ENCODE results near the gene TNRC6B. TPM values are rescaled to one million over a fixed set of nuclear protein-coding genes. Genes with fewer than 3 reads are reported as not detected.

Gene TNRC6B
- total and polyA plus RNA-seq, 4 donors: 2.0 to 85.0 (median 46.0) TPM

- Histone ChIP-seq H3K9me3 (ENCODE audit: control insufficient read depth, low read length) (no peaks in the 10 kb centered on the region), H3K4me1 (ENCODE audit: control insufficient read depth in 1 of 2, insufficient read depth in 2 of 2, low read length in 2 of 2) (peaks cover 0 to 2% of the 10 kb centered on the region in 2 donors), H3K27me3 (ENCODE audit: control insufficient read depth in 1 of 2, insufficient read depth in 2 of 2, low read length in 1 of 2) (no peaks in the 10 kb centered on the region), H3K27ac (ENCODE audit: low read depth in 1 of 2, low read length in 2 of 2) (no peak overlapping the region), H3K4me3 (ENCODE audit: low read length in 2 of 2) (no peak overlapping the region), H3K36me3 (ENCODE audit: control insufficient read depth in 1 of 2, insufficient read depth in 2 of 2, low read length in 1 of 2) (no peaks in the 10 kb centered on the region)
- intact Hi-C loops (cut with DNase I): no loop called here
- no peak for ATAC-seq (ENCODE audit: low FRiP score)
- DNase-seq: no peak
- 92 to 94% methylated on average over 4 of the region's 4 CpGs for WGBS, 2 donors
Measured at GRCh38 chr22:40237241-40237640, 59.5 kb downstream of the TNRC6B start.

- 80 to 84% methylated on average over 13 of the region's 13 CpGs for WGBS, 2 donors
- Histone ChIP-seq H3K4me3 (ENCODE audit: low read length in 2 of 2) (no peak overlapping the region), H3K36me3 (ENCODE audit: control insufficient read depth in 1 of 2, insufficient read depth in 2 of 2, low read length in 1 of 2) (no peaks in the 10 kb centered on the region), H3K27ac (ENCODE audit: low read depth in 1 of 2, low read length in 2 of 2) (no peak overlapping the region), H3K4me1 (ENCODE audit: control insufficient read depth in 1 of 2, insufficient read depth in 2 of 2, low read length in 2 of 2) (no peaks in the 10 kb centered on the region), H3K27me3 (ENCODE audit: control insufficient read depth in 1 of 2, insufficient read depth in 2 of 2, low read length in 1 of 2) (no peaks in the 10 kb centered on the region), H3K9me3 (ENCODE audit: control insufficient read depth, low read length) (no peaks in the 10 kb centered on the region)
- ATAC-seq (ENCODE audit: low FRiP score): no peak
- DNase-seq: no peak
- intact Hi-C loops (cut with DNase I): no loop called here
Measured at GRCh38 chr22:40237788-40238424, 60.2 kb downstream of the TNRC6B start.

- ATAC-seq (ENCODE audit: low FRiP score): peak; percentile 64
- WGBS, 2 donors: 40 to 41% methylated on average over 16 of the region's 16 CpGs
- Histone ChIP-seq H3K27ac (ENCODE audit: low read depth in 1 of 2, low read length in 2 of 2) (no peak overlapping the region), H3K4me1 (ENCODE audit: control insufficient read depth in 1 of 2, insufficient read depth in 2 of 2, low read length in 2 of 2) (no peaks in the 10 kb centered on the region), H3K27me3 (ENCODE audit: control insufficient read depth in 1 of 2, insufficient read depth in 2 of 2, low read length in 1 of 2) (no peaks in the 10 kb centered on the region), H3K9me3 (ENCODE audit: control insufficient read depth, low read length) (no peaks in the 10 kb centered on the region), H3K4me3 (ENCODE audit: low read length in 2 of 2) (no peak overlapping the region), H3K36me3 (ENCODE audit: control insufficient read depth in 1 of 2, insufficient read depth in 2 of 2, low read length in 1 of 2) (no peaks in the 10 kb centered on the region)
- peak in 1 of 2 donors; percentile 57 for DNase-seq
- intact Hi-C loops (cut with DNase I): no loop called here
Measured at GRCh38 chr22:40238425-40239344, 61.0 kb downstream of the TNRC6B start.

GRCh38 chr22:40239345-40239683, 61.6 kb downstream of the TNRC6B start:
- Histone ChIP-seq H3K9me3 (ENCODE audit: control insufficient read depth, low read length) (no peaks in the 10 kb centered on the region), H3K27me3 (ENCODE audit: control insufficient read depth in 1 of 2, insufficient read depth in 2 of 2, low read length in 1 of 2) (no peaks in the 10 kb centered on the region), H3K4me3 (ENCODE audit: low read length in 2 of 2) (no peak overlapping the region), H3K4me1 (ENCODE audit: control insufficient read depth in 1 of 2, insufficient read depth in 2 of 2, low read length in 2 of 2) (peaks cover 0 to 2% of the 10 kb centered on the region in 2 donors), H3K36me3 (ENCODE audit: control insufficient read depth in 1 of 2, insufficient read depth in 2 of 2, low read length in 1 of 2) (no peaks in the 10 kb centered on the region), H3K27ac (ENCODE audit: low read depth in 1 of 2, low read length in 2 of 2) (peak overlapping the region in 1 of 2 donors; percentile 7)
- intact Hi-C loops (cut with DNase I): no loop called here
- ATAC-seq (ENCODE audit: low FRiP score) (peak; percentile 12), DNase-seq (no peak)
- WGBS, 2 donors: 61 to 74% methylated on average over 4 of the region's 4 CpGs

GRCh38 chr22:40240160-40240559, 62.4 kb downstream of the TNRC6B start:
- Histone ChIP-seq H3K27me3 (ENCODE audit: control insufficient read depth in 1 of 2, insufficient read depth in 2 of 2, low read length in 1 of 2) (no peaks in the 10 kb centered on the region), H3K27ac (ENCODE audit: low read depth in 1 of 2, low read length in 2 of 2) (no peak overlapping the region), H3K4me1 (ENCODE audit: control insufficient read depth in 1 of 2, insufficient read depth in 2 of 2, low read length in 2 of 2) (peaks cover 0 to 2% of the 10 kb centered on the region in 2 donors), H3K4me3 (ENCODE audit: low read length in 2 of 2) (no peak overlapping the region), H3K9me3 (ENCODE audit: control insufficient read depth, low read length) (no peaks in the 10 kb centered on the region), H3K36me3 (ENCODE audit: control insufficient read depth in 1 of 2, insufficient read depth in 2 of 2, low read length in 1 of 2) (no peaks in the 10 kb centered on the region)
- ATAC-seq (ENCODE audit: low FRiP score): no peak
- intact Hi-C loops (cut with DNase I): no loop called here
- 83 to 86% methylated on average over 3 of the region's 3 CpGs for WGBS, 2 donors
- DNase-seq: no peak

GRCh38 chr22:40240686-40241085, 63.0 kb downstream of the TNRC6B start:
- H3K27me3 ChIP-seq (ENCODE audit: control insufficient read depth in 1 of 2, insufficient read depth in 2 of 2, low read length in 1 of 2): no peaks in the 10 kb centered on the region
- DNase-seq (no peak), ATAC-seq (ENCODE audit: low FRiP score) (no peak)
- intact Hi-C loops (cut with DNase I): no loop called here
- H3K27ac ChIP-seq (ENCODE audit: low read depth in 1 of 2, low read length in 2 of 2): no peak overlapping the region
- peaks cover 0 to 2% of the 10 kb centered on the region in 2 donors for H3K4me1 ChIP-seq (ENCODE audit: control insufficient read depth in 1 of 2, insufficient read depth in 2 of 2, low read length in 2 of 2)
- no peaks in the 10 kb centered on the region for H3K9me3 ChIP-seq (ENCODE audit: control insufficient read depth, low read length)
- no peaks in the 10 kb centered on the region for H3K36me3 ChIP-seq (ENCODE audit: control insufficient read depth in 1 of 2, insufficient read depth in 2 of 2, low read length in 1 of 2)
- H3K4me3 ChIP-seq (ENCODE audit: low read length in 2 of 2): no peak overlapping the region

GRCh38 chr22:40241200-40241763, 63.6 kb downstream of the TNRC6B start:
- 81 to 83% methylated on average over 3 of the region's 3 CpGs for WGBS, 2 donors
- no peak for ATAC-seq (ENCODE audit: low FRiP score)
- no peaks in the 10 kb centered on the region for H3K9me3 ChIP-seq (ENCODE audit: control insufficient read depth, low read length)
- intact Hi-C loops (cut with DNase I): no loop called here
- H3K4me1 ChIP-seq (ENCODE audit: control insufficient read depth in 1 of 2, insufficient read depth in 2 of 2, low read length in 2 of 2): peaks cover 0 to 2% of the 10 kb centered on the region in 2 donors
- H3K36me3 ChIP-seq (ENCODE audit: control insufficient read depth in 1 of 2, insufficient read depth in 2 of 2, low read length in 1 of 2): no peaks in the 10 kb centered on the region
- no peak for DNase-seq
- H3K4me3 ChIP-seq (ENCODE audit: low read length in 2 of 2): no peak overlapping the region
- H3K27ac ChIP-seq (ENCODE audit: low read depth in 1 of 2, low read length in 2 of 2): no peak overlapping the region
- H3K27me3 ChIP-seq (ENCODE audit: control insufficient read depth in 1 of 2, insufficient read depth in 2 of 2, low read length in 1 of 2): no peaks in the 10 kb centered on the region

GRCh38 chr22:40243891-40244290, 66.2 kb downstream of the TNRC6B start:
- ATAC-seq (ENCODE audit: low FRiP score) (no peak), DNase-seq (no peak)
- intact Hi-C loops (cut with DNase I): no loop called here
- WGBS, 2 donors: 78 to 85% methylated on average over 2 of the region's 2 CpGs
- H3K27me3 ChIP-seq (ENCODE audit: control insufficient read depth in 1 of 2, insufficient read depth in 2 of 2, low read length in 1 of 2): no peaks in the 10 kb centered on the region
- H3K4me3 ChIP-seq (ENCODE audit: low read length in 2 of 2): no peak overlapping the region
- H3K36me3 ChIP-seq (ENCODE audit: control insufficient read depth in 1 of 2, insufficient read depth in 2 of 2, low read length in 1 of 2): no peaks in the 10 kb centered on the region
- no peak overlapping the region for H3K27ac ChIP-seq (ENCODE audit: low read depth in 1 of 2, low read length in 2 of 2)
- no peaks in the 10 kb centered on the region for H3K9me3 ChIP-seq (ENCODE audit: control insufficient read depth, low read length)
- H3K4me1 ChIP-seq (ENCODE audit: control insufficient read depth in 1 of 2, insufficient read depth in 2 of 2, low read length in 2 of 2): peaks cover 0 to 2% of the 10 kb centered on the region in 2 donors

Data from aorta (tissue), 5 donors.